GM12878 (cell line): Measurements from ENCODE around the gene SFMBT1. TPM values are rescaled to one million over a fixed set of nuclear protein-coding genes. Genes with fewer than 3 reads are reported as not detected.
A peak's percentile ranks its signal among the peaks of the same experiment; 100 is the strongest.

Experiments used
- ATAC-seq: fragments of 200-7000 bp; cut with Tn5 transposase; 3 replicates; pipeline ENCODE4 v1.9.1; 2020; ENCODE audit warnings: mild to moderate bottlenecking, moderate library complexity
- BruUV-seq: library from RNA; stranded (reverse); fragments of 400-500 nt; replicated peaks from 2 replicates; lab custom pipeline; 2021; lab: Mats Ljungman, UMichigan
- CTCF ChIA-PET: fragments of 300-600 bp; sonication (Branson Sonifier 250); formaldehyde crosslinking; extraction: SDS; loops from one replicate; lab custom pipeline; 2021; ENCODE audit warnings: inconsistent platforms; lab: Yijun Ruan, JAX
- POLR2A ChIA-PET: fragments of 350-600 bp; formaldehyde crosslinking; extraction: SDS; loops from one replicate; lab custom pipeline; 2021; ENCODE audit warnings: inconsistent platforms; lab: Charles Lee
- RAD21 ChIA-PET: fragments of 300-600 bp; sonication (Branson Sonifier 250); formaldehyde crosslinking; loops from one replicate; lab custom pipeline; 2023; ENCODE audit warnings: antibody characterized with exemption; ENCODE audit not compliant: unreplicated experiment; lab: Charles Lee
- SMC1A ChIA-PET: fragments of 300-600 bp; sonication (Branson Sonifier 250); formaldehyde crosslinking; loops from one replicate; lab custom pipeline; 2023; ENCODE audit not compliant: unreplicated experiment, uncharacterized antibody; lab: Charles Lee
- DNase-seq: peaks from one replicate; pipeline ENCODE4 v3.0.0-alpha.2; 2011; ENCODE audit warnings: low read depth, low spot score
- FAIRE-seq: peaks from 3 replicates; lab custom pipeline; 2011; peaks lifted over from hg19 to GRCh38; lab: Jason Lieb, UNC
- H2AFZ ChIP-seq: 2 replicates; pipeline ENCODE4 v1.6.0; 2011; ENCODE audit warnings: low read depth, low read length, control low read depth; ENCODE audit not compliant: control insufficient read depth
- H3K27ac ChIP-seq: 2 replicates; pipeline ENCODE4 v1.5.1; 2011; ENCODE audit warnings: control low read depth; ENCODE audit not compliant: control insufficient read depth, insufficient read depth
- H3K27me3 ChIP-seq, 2 experiments: replicated peaks in 1 of 2; 2 replicates each; pipeline versions ENCODE4 v1.6.0 to v1.6.1; 2011; ENCODE audit warnings: low read length in 1 of 2; ENCODE audit not compliant: control insufficient read depth in 2 of 2, insufficient read depth in 2 of 2
- H3K36me3 ChIP-seq, 2 experiments: 2 replicates each; pipeline ENCODE4 v1.5.1; 2011; ENCODE audit warnings: low read length in 1 of 2; ENCODE audit not compliant: control insufficient read depth in 2 of 2, insufficient read depth in 2 of 2
- H3K4me1 ChIP-seq: 2 replicates; pipeline ENCODE4 v1.6.1; 2011; ENCODE audit warnings: mild to moderate bottlenecking, low read length, moderate library complexity, mixed read lengths; ENCODE audit not compliant: control insufficient read depth, insufficient read depth
- H3K4me2 ChIP-seq: 2 replicates; pipeline ENCODE4 v1.6.0; 2011; ENCODE audit warnings: control low read depth; ENCODE audit not compliant: control insufficient read depth, insufficient read depth
- H3K4me3 ChIP-seq: fragments of 200-600 bp; sonication (generic); 2 replicates; pipeline ENCODE4 v1.5.1; 2016
- H3K79me2 ChIP-seq: 2 replicates; pipeline ENCODE4 v1.6.0; 2011; ENCODE audit warnings: low read length; ENCODE audit not compliant: control insufficient read depth, insufficient read depth
- H3K9ac ChIP-seq: 2 replicates; pipeline ENCODE4 v1.8.0; 2011; ENCODE audit warnings: low read length, control low read depth, mixed read lengths; ENCODE audit not compliant: control insufficient read depth, insufficient read depth
- H3K9me3 ChIP-seq: replicated peaks from 3 replicates; pipeline ENCODE4 v1.5.1; 2011; ENCODE audit warnings: mild to moderate bottlenecking, low read length; ENCODE audit not compliant: control insufficient read depth, insufficient read depth
- H4K20me1 ChIP-seq: 2 replicates; pipeline ENCODE4 v1.6.0; 2011; ENCODE audit not compliant: control insufficient read depth, insufficient read depth
- CEBPB ChIP-seq, 2 experiments: fragments of 150-350 bp in 1 of 2; IDR thresholded peaks; 2 replicates each; pipeline ENCODE4 v1.6.1; 2012 to 2014; ENCODE audit warnings: low read depth in 2 of 2, low read length in 2 of 2, borderline replicate concordance in 1 of 2, inconsistent platforms in 1 of 2
- EGR1 ChIP-seq, 2 experiments: IDR thresholded peaks; 1 replicate in 1 of 2; 2 replicates in 1 of 2; pipeline ENCODE4 v1.6.1; 2011 to 2012; ENCODE audit warnings: low read depth in 2 of 2, low read length in 2 of 2, borderline replicate concordance in 1 of 2, mild to moderate bottlenecking in 1 of 2, moderate library complexity in 1 of 2
- HSF1 ChIP-seq: fragments of 150-350 bp; IDR thresholded peaks from 2 replicates; pipeline ENCODE4 v1.6.1; 2014; ENCODE audit warnings: mild to moderate bottlenecking, low read depth, low read length
- SP1 ChIP-seq: IDR thresholded peaks from one replicate; pipeline ENCODE4 v1.6.1; 2011; ENCODE audit warnings: low read depth, low read length
- ZNF207 ChIP-seq: fragments of 450-650 bp; IDR thresholded peaks from 2 replicates; pipeline ENCODE4 v1.6.1; 2014; ENCODE audit warnings: antibody characterized with exemption, mild to moderate bottlenecking, borderline replicate concordance
- ZNF687 ChIP-seq: fragments of 450-650 bp; IDR thresholded peaks from 2 replicates; pipeline ENCODE4 v1.6.1; 2017; ENCODE audit warnings: mild to moderate bottlenecking, moderate library complexity
- WGBS: methylation state at CpG from one replicate; pipeline ENCODE4 v1.1.6; 2016; ENCODE audit warnings: low lambda C conversion rate; ENCODE audit not compliant: insufficient replicate concordance, insufficient coverage; ENCODE audit errors: missing lambda C conversion rate; 5-methylcytosine and 5-hydroxymethylcytosine counted together
- in situ Hi-C: fragments of 300-500 bp; cut with MboI; formaldehyde crosslinking; loops from 9 replicates; pipeline ENCODE4 v1.14.3; 2018; ENCODE audit warnings: mixed read lengths
- intact Hi-C: fragments of 100-400 bp; cut with micrococcal nuclease; formaldehyde crosslinking; loops from one replicate; pipeline ENCODE4 v1.14.2; 2022; ENCODE audit not compliant: unreplicated experiment
- polyA plus RNA-seq, 11 experiments: library from polyadenylated mRNA; depleted of rRNA in 4 of 11; unstranded in 6 of 11; stranded (reverse) in 5 of 11; fragments of >200 nt; fragmentation: Nextera tagmentation in 4 of 11; fragmentation: Illumina TruSeq in 1 of 11; extraction: Ambion mirVana in 4 of 11; extraction: Trizol in 1 of 11; gene quantifications; 1 replicate in 1 of 11; 2 replicates in 10 of 11; pipeline versions ENCODE4 v1.2.1 to v1.2.3, GENCODE V29; 2011 to 2016; ENCODE audit warnings: inconsistent platforms in 2 of 11, missing spikeins in 2 of 11, low read depth in 1 of 11
- total RNA-seq, 4 experiments: library from RNA; depleted of rRNA in 3 of 4; stranded (reverse); fragments of >200 nt in 3 of 4; fragmentation: Illumina TruSeq in 1 of 4; extraction: Trizol in 1 of 4; gene quantifications; 2 replicates each; pipeline versions ENCODE4 v1.2.1 to v1.2.3, GENCODE V29; 2013 to 2021

SFMBT1 gene
- total and polyA plus RNA-seq, 10 of the 15 experiments (the other 5 are each of a cell fraction or from before 2014, with no cell fraction given), result 3.2 to 19.5 (median 11.4) TPM

GRCh38 chr3:52923963-52924362, 121.9 kb downstream of the SFMBT1 start (continued):
- TF ChIP-seq EGR1 (IDR thresholded peaks at IDR 0.05; ENCODE audit: borderline replicate concordance in 1 of 2, low read depth in 2 of 2, low read length in 2 of 2) (no peak), CEBPB (IDR thresholded peaks at IDR 0.05; ENCODE audit: borderline replicate concordance in 1 of 2, low read depth in 2 of 2, low read length in 2 of 2) (no peak), HSF1 (no peak), ZNF207 (no peak)

- no peaks in the 10 kb centered on the region for H3K4me1 ChIP-seq
- TF ChIP-seq SP1 (no peak), ZNF687 (no peak)
- TF ChIP-seq, all 136 proteins: peak for 0
- no peak overlapping the region for H3K27ac ChIP-seq
- in situ Hi-C loops, result no loop called here
- RAD21 ChIA-PET, result no interaction called here
- CTCF ChIA-PET, result interaction anchor here (1.1 to 1.4 kb wide), 2 partner anchors 14 to 17 kb away, joined by 4 to 5 read pairs; no protein-coding TSS in a partner anchor
- ATAC-seq, result no peak
- SMC1A ChIA-PET, result interaction anchor here (1.0 to 1.9 kb wide), 3 partner anchors 9 to 14 kb away, joined by 4 to 7 read pairs (median 5); no protein-coding TSS in a partner anchor
- no peak overlapping the region for H3K4me2 ChIP-seq
- no TSS peak for BruUV-seq
- no peak overlapping the region for H2AFZ ChIP-seq
- no peak for DNase-seq
- H3K27me3 ChIP-seq, result no peaks in the 10 kb centered on the region
- H3K79me2 ChIP-seq, result no peaks in the 10 kb centered on the region
- H3K36me3 ChIP-seq, result peaks cover 0 to 3% of the 10 kb centered on the region in 2 experiments; a peak in 2 of 4 replicates
- H4K20me1 ChIP-seq, result no peaks in the 10 kb centered on the region
- H3K9ac ChIP-seq, result no peak overlapping the region
- POLR2A ChIA-PET, result no interaction called here
- no peak overlapping the region for H3K4me3 ChIP-seq
- 94% methylated on average over 2 of the region's 2 CpGs for WGBS
- intact Hi-C loops, result no loop called here
- H3K9me3 ChIP-seq, result no peaks in the 10 kb centered on the region
- FAIRE-seq, result peak; percentile 59
These were observed 125.0 kb downstream of the SFMBT1 start for GRCh38 chr3:52920841-52921240.
